ENCODE results near the gene CMC4. TPM values are rescaled to one million over a fixed set of nuclear protein-coding genes. Genes with fewer than 3 reads are reported as not detected.

The CMC4 gene
- total and polyA plus RNA-seq, 9 of the 15 experiments (the other 6 are each of a cell fraction or from before 2014, with no cell fraction given), result 3.5 to 16.9 (median 8.2) TPM

GRCh38 chrX:155070975-155071693, at the start of gene CMC4, which contains the start of the genes BRCC3 and MTCP1 (continued):
- no peak for TF ChIP-seq NR2C2 (CRISPR knock-in tag; IDR thresholded peaks at IDR 0.05)
- TF ChIP-seq NR2C2 (tag; IDR thresholded peaks at IDR 0.05), result peak; percentile 27; the same call in 1 of the 2 replicates
- no peak for TF ChIP-seq ZNF316 (IDR thresholded peaks at IDR 0.05)
- peak; percentile 91 for TF ChIP-seq CCNT2 (IDR thresholded peaks at IDR 0.05; ENCODE audit: borderline replicate concordance, extremely low read depth, insufficient read length, low read depth, low read length)
- TF ChIP-seq POLR2AphosphoS5 (IDR thresholded peaks at IDR 0.05; ENCODE audit: control insufficient read depth, insufficient read depth, low read depth, low read length), result peak; percentile 44
- peak; percentile 33; the same call in 1 of the 2 replicates for TF ChIP-seq HCFC1 (IDR thresholded peaks at IDR 0.05; ENCODE audit: low read depth, low read length)
- TF ChIP-seq ZNF224 (CRISPR knock-in tag; IDR thresholded peaks at IDR 0.05), result no peak
- TF ChIP-seq ZHX1 (conservative IDR thresholded peaks at IDR 0.05; ENCODE audit: low read length), result no peak
- no peak for TF ChIP-seq ZNF121 (CRISPR knock-in tag; conservative IDR thresholded peaks at IDR 0.05)
- TF ChIP-seq JUNB (CRISPR knock-in tag; conservative IDR thresholded peaks at IDR 0.05), result no peak
- TF ChIP-seq, protein P1, sequence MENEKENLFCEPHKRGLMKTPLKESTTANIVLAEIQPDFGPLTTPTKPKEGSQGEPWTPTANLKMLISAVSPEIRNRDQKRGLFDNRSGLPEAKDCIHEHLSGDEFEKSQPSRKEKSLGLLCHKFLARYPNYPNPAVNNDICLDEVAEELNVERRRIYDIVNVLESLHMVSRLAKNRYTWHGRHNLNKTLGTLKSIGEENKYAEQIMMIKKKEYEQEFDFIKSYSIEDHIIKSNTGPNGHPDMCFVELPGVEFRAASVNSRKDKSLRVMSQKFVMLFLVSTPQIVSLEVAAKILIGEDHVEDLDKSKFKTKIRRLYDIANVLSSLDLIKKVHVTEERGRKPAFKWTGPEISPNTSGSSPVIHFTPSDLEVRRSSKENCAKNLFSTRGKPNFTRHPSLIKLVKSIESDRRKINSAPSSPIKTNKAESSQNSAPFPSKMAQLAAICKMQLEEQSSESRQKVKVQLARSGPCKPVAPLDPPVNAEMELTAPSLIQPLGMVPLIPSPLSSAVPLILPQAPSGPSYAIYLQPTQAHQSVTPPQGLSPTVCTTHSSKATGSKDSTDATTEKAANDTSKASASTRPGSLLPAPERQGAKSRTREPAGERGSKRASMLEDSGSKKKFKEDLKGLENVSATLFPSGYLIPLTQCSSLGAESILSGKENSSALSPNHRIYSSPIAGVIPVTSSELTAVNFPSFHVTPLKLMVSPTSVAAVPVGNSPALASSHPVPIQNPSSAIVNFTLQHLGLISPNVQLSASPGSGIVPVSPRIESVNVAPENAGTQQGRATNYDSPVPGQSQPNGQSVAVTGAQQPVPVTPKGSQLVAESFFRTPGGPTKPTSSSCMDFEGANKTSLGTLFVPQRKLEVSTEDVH (IDR thresholded peaks at IDR 0.05; ENCODE audit: low read depth, partially characterized antibody), result no peak
- TF ChIP-seq ZNF41 (CRISPR knock-in tag; conservative IDR thresholded peaks at IDR 0.05), result no peak
- peak; percentile 59 for TF ChIP-seq PHF20 (IDR thresholded peaks at IDR 0.05; ENCODE audit: partially characterized antibody)
- TF ChIP-seq FOSL1 (tag; conservative IDR thresholded peaks at IDR 0.05), result 0 out of 2 replicates have a peak, but pooled peaks have one; percentile 19
- TF ChIP-seq IRF2 (CRISPR knock-in tag; IDR thresholded peaks at IDR 0.05), result no peak
- no peak for TF ChIP-seq PREB (CRISPR knock-in tag; IDR thresholded peaks at IDR 0.05)
- peak in 1 of 2 experiments; percentile 69; a peak in 1 of 4 replicates for TF ChIP-seq UBTF (IDR thresholded peaks at IDR 0.05; ENCODE audit: borderline replicate concordance in 1 of 2, low read depth in 2 of 2, low read length in 2 of 2)
- no peak for TF ChIP-seq CHD2 (IDR thresholded peaks at IDR 0.05; ENCODE audit: low read depth, low read length)
- TF ChIP-seq SMARCA4 (IDR thresholded peaks at IDR 0.05), result no peak
- TF ChIP-seq GABPB2 (CRISPR knock-in tag; conservative IDR thresholded peaks at IDR 0.05), result no peak
